CD4-positive, alpha-beta T cell (primary cell): Measurements from ENCODE around the gene KCNN3. TPM values are rescaled to one million over a fixed set of nuclear protein-coding genes. Genes with fewer than 3 reads are reported as not detected.

Source experiments
- ATAC-seq: fragments of 200-7000 bp; cut with Tn5 transposase; one replicate; pipeline ENCODE4 v1.10.0; 2022; ENCODE audit warnings: mild to moderate bottlenecking; ENCODE audit not compliant: poor library complexity
- CTCF ChIA-PET: fragments of 350-600 bp; sonication (Branson Sonifier 250); formaldehyde crosslinking; loops from one replicate; lab custom pipeline; 2021; ENCODE audit warnings: antibody characterized with exemption, inconsistent platforms; lab: Charles Lee
- POLR2A ChIA-PET: fragments of 350-600 bp; sonication (Branson Sonifier 250); formaldehyde crosslinking; loops from one replicate; lab custom pipeline; 2021; ENCODE audit warnings: antibody characterized with exemption, inconsistent platforms; lab: Charles Lee
- DNase-seq, 14 experiments: peaks; one replicate each; pipeline ENCODE4 v3.0.0-alpha.2; 2013 to 2020; ENCODE audit warnings: mixed read lengths in 2 of 14
- H3K27ac ChIP-seq, 2 donors: one replicate each; pipeline versions ENCODE4 v1.5.1 to v1.7.0; 2013; ENCODE audit warnings: low read length in 2 of 2, low read depth in 1 of 2, mild to moderate bottlenecking in 1 of 2
- H3K27me3 ChIP-seq, 2 experiments: 1 replicate in 1 of 2; 2 replicates in 1 of 2; pipeline versions ENCODE4 v1.6.1 to v1.7.0; 2013; ENCODE audit warnings: low read length in 2 of 2, control low read depth in 1 of 2, mild to moderate bottlenecking in 1 of 2, moderate library complexity in 1 of 2; ENCODE audit not compliant: insufficient read depth in 2 of 2, control insufficient read depth in 1 of 2
- H3K36me3 ChIP-seq: one replicate; pipeline ENCODE4 v1.6.1; 2013; ENCODE audit warnings: low read length, control low read depth; ENCODE audit not compliant: insufficient read depth
- H3K4me1 ChIP-seq: one replicate; pipeline ENCODE4 v1.6.1; 2013; ENCODE audit warnings: low read length, control low read depth; ENCODE audit not compliant: insufficient read depth
- H3K4me3 ChIP-seq: one replicate; pipeline ENCODE4 v1.5.1; 2013; ENCODE audit warnings: mild to moderate bottlenecking, low read length, moderate library complexity
- H3K9me3 ChIP-seq, 2 experiments: 1 replicate in 1 of 2; 2 replicates in 1 of 2; pipeline versions ENCODE4 v1.6.1 to v1.7.0; 2013; ENCODE audit warnings: low read length in 2 of 2, mild to moderate bottlenecking in 2 of 2, control low read depth in 1 of 2, moderate library complexity in 1 of 2; ENCODE audit not compliant: control insufficient read depth in 1 of 2, insufficient read depth in 1 of 2
- H3K27ac Mint-ChIP-seq: one replicate; pipeline ENCODE4 v1.8.0; 2020; ENCODE audit warnings: mixed read lengths
- H3K27me3 Mint-ChIP-seq: one replicate; pipeline ENCODE4 v1.8.0; 2021; ENCODE audit warnings: mixed read lengths
- H3K36me3 Mint-ChIP-seq: one replicate; pipeline ENCODE4 v1.8.0; 2021; ENCODE audit warnings: low read depth, mixed read lengths
- H3K4me1 Mint-ChIP-seq: one replicate; pipeline ENCODE4 v1.8.0; 2021; ENCODE audit warnings: low read depth, mixed read lengths
- H3K4me3 Mint-ChIP-seq: one replicate; pipeline ENCODE4 v1.8.0; 2020; ENCODE audit warnings: mild to moderate bottlenecking, mixed read lengths
- H3K9me3 Mint-ChIP-seq: one replicate; pipeline ENCODE4 v1.8.0; 2020; ENCODE audit warnings: mixed read lengths
- intact Hi-C, 2 experiments: fragments of 100-400 bp; cut with DNase I in 1 of 2; cut with micrococcal nuclease in 1 of 2; formaldehyde crosslinking; loops; one replicate each; pipeline versions ENCODE4 v1.15.1 to v1.9.0; 2023 to 2025; cut with DNase I, micrococcal nuclease
- total RNA-seq, 174 experiments: library from RNA in 2 of 174; stranded (reverse) in 2 of 174; gene quantifications; one replicate each; pipeline ENCODE4 v1.2.3 and lab custom pipeline; 2021 to 2026
- TF ChIP-seq, protein P1 (sequence below): fragments of 200-600 bp; IDR thresholded peaks from one replicate; pipeline ENCODE4 v1.8.0; 2022; ENCODE audit warnings: antibody characterized with exemption, mild to moderate bottlenecking

KCNN3 gene
- total RNA-seq, 2 experiments from 2014 or later, result not detected

GRCh38 chr1:154831462-154831861 lies 38.6 kb downstream of the KCNN3 start:
- Histone ChIP-seq H3K4me3 (no peak overlapping the region), H3K9me3 (no peaks in the 10 kb centered on the region), H3K36me3 (no peaks in the 10 kb centered on the region), H3K27me3 (peaks cover 0 to 2% of the 10 kb centered on the region in 2 experiments), H3K4me1 (no peaks in the 10 kb centered on the region), H3K27ac (no peak overlapping the region)
- ChIA-PET CTCF (no interaction called here), POLR2A (no interaction called here)
- Mint-ChIP-seq H3K27ac (no peak overlapping the region), H3K27me3 (no peaks in the 10 kb centered on the region), H3K9me3 (no peaks in the 10 kb centered on the region), H3K4me3 (no peak overlapping the region), H3K4me1 (no peaks in the 10 kb centered on the region), H3K36me3 (no peaks in the 10 kb centered on the region)
- intact Hi-C loops, result no loop called here
- DNase-seq, result no peak
- ATAC-seq, result no peak
- TF ChIP-seq, protein P1, sequence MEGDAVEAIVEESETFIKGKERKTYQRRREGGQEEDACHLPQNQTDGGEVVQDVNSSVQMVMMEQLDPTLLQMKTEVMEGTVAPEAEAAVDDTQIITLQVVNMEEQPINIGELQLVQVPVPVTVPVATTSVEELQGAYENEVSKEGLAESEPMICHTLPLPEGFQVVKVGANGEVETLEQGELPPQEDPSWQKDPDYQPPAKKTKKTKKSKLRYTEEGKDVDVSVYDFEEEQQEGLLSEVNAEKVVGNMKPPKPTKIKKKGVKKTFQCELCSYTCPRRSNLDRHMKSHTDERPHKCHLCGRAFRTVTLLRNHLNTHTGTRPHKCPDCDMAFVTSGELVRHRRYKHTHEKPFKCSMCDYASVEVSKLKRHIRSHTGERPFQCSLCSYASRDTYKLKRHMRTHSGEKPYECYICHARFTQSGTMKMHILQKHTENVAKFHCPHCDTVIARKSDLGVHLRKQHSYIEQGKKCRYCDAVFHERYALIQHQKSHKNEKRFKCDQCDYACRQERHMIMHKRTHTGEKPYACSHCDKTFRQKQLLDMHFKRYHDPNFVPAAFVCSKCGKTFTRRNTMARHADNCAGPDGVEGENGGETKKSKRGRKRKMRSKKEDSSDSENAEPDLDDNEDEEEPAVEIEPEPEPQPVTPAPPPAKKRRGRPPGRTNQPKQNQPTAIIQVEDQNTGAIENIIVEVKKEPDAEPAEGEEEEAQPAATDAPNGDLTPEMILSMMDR, result no peak

- DNase-seq (no peak), ATAC-seq (no peak)
- CTCF ChIA-PET, result no interaction called here
- Histone ChIP-seq H3K27ac (no peak overlapping the region), H3K27me3 (no peaks in the 10 kb centered on the region), H3K9me3 (no peaks in the 10 kb centered on the region), H3K4me3 (no peak overlapping the region), H3K4me1 (no peaks in the 10 kb centered on the region), H3K36me3 (no peaks in the 10 kb centered on the region)
- POLR2A ChIA-PET, result no interaction called here
- H3K9me3 Mint-ChIP-seq, result no peaks in the 10 kb centered on the region
- H3K4me1 Mint-ChIP-seq, result no peaks in the 10 kb centered on the region
- intact Hi-C loops, result no loop called here
- H3K27me3 Mint-ChIP-seq, result no peaks in the 10 kb centered on the region
- TF ChIP-seq, protein P1, result no peak
- no peak overlapping the region for H3K27ac Mint-ChIP-seq
- no peaks in the 10 kb centered on the region for H3K36me3 Mint-ChIP-seq
- H3K4me3 Mint-ChIP-seq, result no peak overlapping the region
These were observed 41.0 kb downstream of the KCNN3 start for GRCh38 chr1:154829062-154829461.

- DNase-seq, result no peak
- Mint-ChIP-seq H3K27me3 (no peaks in the 10 kb centered on the region), H3K4me1 (no peaks in the 10 kb centered on the region), H3K9me3 (no peaks in the 10 kb centered on the region), H3K4me3 (no peak overlapping the region), H3K27ac (no peak overlapping the region), H3K36me3 (no peaks in the 10 kb centered on the region)
- CTCF ChIA-PET, result interaction anchor here (0.7 kb wide), 1 partner anchor 64 kb away, joined by 3 read pairs; no protein-coding TSS in a partner anchor
- Histone ChIP-seq H3K4me3 (no peak overlapping the region), H3K27me3 (no peaks in the 10 kb centered on the region), H3K27ac (no peak overlapping the region), H3K4me1 (no peaks in the 10 kb centered on the region), H3K36me3 (no peaks in the 10 kb centered on the region), H3K9me3 (no peaks in the 10 kb centered on the region)
- no peak for ATAC-seq
- POLR2A ChIA-PET, result no interaction called here
- TF ChIP-seq, protein P1, result no peak
- intact Hi-C loops, result no loop called here
These were observed 45.7 kb downstream of the KCNN3 start for GRCh38 chr1:154824179-154825000.
